Activated CD4-positive, alpha-beta T cell treated with anti-CD3 and anti-CD28 coated beads for 36 hours (primary cell): Measurements from ENCODE around the gene FKBP5. TPM values are rescaled to one million over a fixed set of nuclear protein-coding genes. Genes with fewer than 3 reads are reported as not detected.
A peak's percentile ranks its signal among the peaks of the same experiment; 100 is the strongest.

Experiments
- ATAC-seq: fragments of 200-7000 bp; cut with Tn5 transposase; one replicate; pipeline ENCODE4 v1.10.0; 2021; ENCODE audit warnings: mild to moderate bottlenecking, moderate library complexity
- CTCF ChIA-PET: fragments of 350-600 bp; sonication (Branson Sonifier 250); formaldehyde crosslinking; loops from one replicate; lab custom pipeline; 2021; ENCODE audit warnings: antibody characterized with exemption; lab: Charles Lee
- POLR2A ChIA-PET: fragments of 350-600 bp; sonication (Branson Sonifier 250); formaldehyde crosslinking; loops from one replicate; lab custom pipeline; 2021; ENCODE audit warnings: antibody characterized with exemption, inconsistent platforms; lab: Charles Lee
- DNase-seq: peaks from one replicate; pipeline ENCODE4 v3.0.0-alpha.2; 2020
- H3K27ac Mint-ChIP-seq: one replicate; pipeline ENCODE4 v1.8.0; 2021; ENCODE audit warnings: mixed read lengths
- H3K27me3 Mint-ChIP-seq: one replicate; pipeline ENCODE4 v1.8.0; 2021; ENCODE audit warnings: mixed read lengths
- H3K36me3 Mint-ChIP-seq: one replicate; pipeline ENCODE4 v1.8.0; 2021; ENCODE audit warnings: low read depth, mixed read lengths
- H3K4me1 Mint-ChIP-seq: one replicate; pipeline ENCODE4 v1.8.0; 2021; ENCODE audit warnings: mixed read lengths
- H3K4me3 Mint-ChIP-seq: one replicate; pipeline ENCODE4 v1.8.0; 2021; ENCODE audit warnings: mild to moderate bottlenecking, moderate library complexity, mixed read lengths
- H3K9me3 Mint-ChIP-seq: one replicate; pipeline ENCODE4 v1.8.0; 2021; ENCODE audit warnings: low read depth, mixed read lengths
- intact Hi-C, 2 experiments: fragments of 100-400 bp; cut with DNase I in 1 of 2; cut with micrococcal nuclease in 1 of 2; formaldehyde crosslinking; loops; one replicate each; pipeline versions ENCODE4 v1.14.2 to v1.15.1; 2022 to 2024; cut with DNase I, micrococcal nuclease
- total RNA-seq, 2 experiments: library from RNA; stranded (reverse); gene quantifications; one replicate each; pipeline ENCODE4 v1.2.3, GENCODE V29; 2021

The FKBP5 gene
- total RNA-seq, 2 experiments from 2014 or later = 140 to 141 TPM

DNA sequence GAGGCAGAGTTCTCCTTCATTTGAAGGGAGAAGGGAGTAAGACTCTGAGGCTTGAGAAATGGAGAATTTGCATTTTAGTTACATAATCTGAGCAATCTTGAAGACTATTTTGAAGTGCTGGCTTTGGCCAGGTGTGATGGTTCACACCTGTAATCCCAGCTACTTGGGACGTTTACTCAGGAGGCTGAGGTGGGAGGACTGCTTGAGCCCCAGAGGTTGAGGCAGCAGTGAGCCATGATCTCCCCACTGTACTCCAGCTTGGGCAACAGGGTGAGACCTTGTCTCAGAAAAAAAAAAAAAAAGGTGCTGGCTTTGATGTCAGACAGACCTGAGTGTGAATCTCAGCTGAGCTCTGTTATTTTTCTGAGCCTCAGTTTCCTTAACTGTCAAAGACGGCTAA is 35.8 kb upstream of the FKBP5 start:
- H3K4me1 Mint-ChIP-seq = peaks cover 82% of the 10 kb centered on the region
- no peak overlapping the region for H3K4me3 Mint-ChIP-seq
- intact Hi-C loops = no loop called here
- no peak for ATAC-seq
- no peaks in the 10 kb centered on the region for H3K27me3 Mint-ChIP-seq
- no peaks in the 10 kb centered on the region for H3K36me3 Mint-ChIP-seq
- ChIA-PET CTCF (interaction anchor here (1.2 kb wide), 1 partner anchor 56 kb away, joined by 3 read pairs; no protein-coding TSS in a partner anchor), POLR2A (no interaction called here)
- no peaks in the 10 kb centered on the region for H3K9me3 Mint-ChIP-seq
- no peak for DNase-seq
- no peak overlapping the region for H3K27ac Mint-ChIP-seq

DNA sequence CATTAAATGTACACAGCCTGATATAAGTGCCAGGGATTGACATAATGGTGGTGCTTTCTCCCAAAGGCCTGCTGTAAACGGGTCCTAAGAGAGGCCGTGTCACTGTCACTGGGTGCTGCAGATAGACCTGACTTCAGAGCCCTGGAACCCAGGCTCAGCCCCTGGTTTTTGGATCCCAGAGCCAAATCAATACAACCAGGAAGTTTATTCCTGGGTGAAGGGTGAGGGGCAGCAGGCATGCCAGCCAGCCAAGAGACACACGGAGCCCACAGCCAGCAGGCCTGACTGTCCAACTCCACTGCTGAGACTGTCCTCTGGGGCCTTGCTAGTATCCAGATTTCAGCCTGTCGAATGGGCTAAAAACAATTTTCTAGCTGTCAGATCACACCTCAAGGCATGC is 35.3 kb upstream of the FKBP5 start:
- no peaks in the 10 kb centered on the region for H3K36me3 Mint-ChIP-seq
- intact Hi-C loops = no loop called here
- DNase-seq (no peak), ATAC-seq (no peak)
- no peak overlapping the region for H3K4me3 Mint-ChIP-seq
- H3K9me3 Mint-ChIP-seq = no peaks in the 10 kb centered on the region
- ChIA-PET CTCF (interaction anchor here (1.2 kb wide), 1 partner anchor 56 kb away, joined by 3 read pairs; no protein-coding TSS in a partner anchor), POLR2A (no interaction called here)
- H3K27ac Mint-ChIP-seq = peak overlapping the region; percentile 4
- H3K4me1 Mint-ChIP-seq = peaks cover 82% of the 10 kb centered on the region
- H3K27me3 Mint-ChIP-seq = no peaks in the 10 kb centered on the region

DNA sequence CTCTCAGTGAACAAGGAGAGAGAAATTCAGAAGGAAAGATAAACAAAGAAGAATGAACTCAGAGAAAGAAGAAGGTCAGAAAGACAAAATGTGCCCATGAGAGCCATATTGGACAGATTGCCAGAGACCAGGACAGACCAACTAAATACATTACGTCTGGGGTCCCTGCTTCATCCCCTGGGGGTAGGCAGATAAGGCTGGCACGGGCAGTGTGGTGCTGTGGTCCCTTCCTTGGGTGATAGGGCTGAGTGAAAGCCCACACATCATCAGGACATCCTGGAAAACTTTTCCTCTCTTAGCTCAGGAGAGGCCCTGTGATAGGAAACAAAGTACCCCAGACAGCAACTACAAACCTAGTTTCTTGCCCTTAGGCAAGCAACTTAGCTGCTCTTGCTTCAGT is 34.9 kb upstream of the FKBP5 start:
- ChIA-PET CTCF (interaction anchor here (1.2 kb wide), 1 partner anchor 55 kb away, joined by 3 read pairs; no protein-coding TSS in a partner anchor), POLR2A (no interaction called here)
- no peak overlapping the region for H3K27ac Mint-ChIP-seq
- ATAC-seq (no peak), DNase-seq (no peak)
- no peaks in the 10 kb centered on the region for H3K27me3 Mint-ChIP-seq
- no peaks in the 10 kb centered on the region for H3K36me3 Mint-ChIP-seq
- intact Hi-C loops = no loop called here
- H3K9me3 Mint-ChIP-seq = no peaks in the 10 kb centered on the region
- H3K4me1 Mint-ChIP-seq = peaks cover 82% of the 10 kb centered on the region
- no peak overlapping the region for H3K4me3 Mint-ChIP-seq

DNA sequence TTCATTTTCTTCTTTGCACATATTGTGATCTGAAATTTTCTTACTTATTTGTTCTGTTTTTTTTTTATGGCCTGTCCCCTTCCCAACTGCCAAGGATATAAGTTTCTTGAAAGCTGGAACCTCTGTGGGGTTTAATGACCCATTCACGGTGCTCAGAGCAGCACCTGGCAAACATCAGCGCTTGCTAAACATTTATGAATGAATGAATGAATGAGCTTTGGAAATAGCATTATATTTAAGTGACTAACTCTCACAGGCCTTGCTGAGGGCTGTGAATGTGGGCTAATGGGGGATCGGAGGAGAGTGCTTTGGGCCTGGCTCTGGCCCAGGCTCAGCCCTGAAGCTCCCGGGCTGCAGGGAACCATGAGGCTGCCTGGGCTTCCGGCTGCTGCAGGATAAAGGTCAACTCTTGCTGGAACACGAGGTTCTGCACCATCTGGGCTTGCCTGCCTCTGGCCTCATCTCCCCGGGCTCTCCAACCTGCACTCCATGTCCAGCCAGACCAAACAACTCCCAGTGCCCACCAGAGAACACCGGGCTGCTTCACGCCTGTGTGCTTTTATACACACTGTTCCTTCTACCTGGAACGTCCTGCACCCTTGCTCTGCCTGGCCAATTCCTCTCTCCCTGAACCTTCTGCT is 33.5 kb upstream of the FKBP5 start:
- Mint-ChIP-seq H3K27me3 (no peaks in the 10 kb centered on the region), H3K9me3 (peaks cover 1% of the 10 kb centered on the region), H3K4me1 (peaks cover 86% of the 10 kb centered on the region), H3K36me3 (peaks cover 2% of the 10 kb centered on the region), H3K27ac (peak overlapping the region; percentile 55), H3K4me3 (no peak overlapping the region)
- intact Hi-C loops = no loop called here
- POLR2A ChIA-PET = no interaction called here
- CTCF ChIA-PET = interaction anchor here (0.7 to 1.1 kb wide), 3 partner anchors 14 to 18 kb away, joined by 3 to 4 read pairs (median 3); partner anchors contain the start of gene ARMC12
- no peak for ATAC-seq
- no peak for DNase-seq

DNA sequence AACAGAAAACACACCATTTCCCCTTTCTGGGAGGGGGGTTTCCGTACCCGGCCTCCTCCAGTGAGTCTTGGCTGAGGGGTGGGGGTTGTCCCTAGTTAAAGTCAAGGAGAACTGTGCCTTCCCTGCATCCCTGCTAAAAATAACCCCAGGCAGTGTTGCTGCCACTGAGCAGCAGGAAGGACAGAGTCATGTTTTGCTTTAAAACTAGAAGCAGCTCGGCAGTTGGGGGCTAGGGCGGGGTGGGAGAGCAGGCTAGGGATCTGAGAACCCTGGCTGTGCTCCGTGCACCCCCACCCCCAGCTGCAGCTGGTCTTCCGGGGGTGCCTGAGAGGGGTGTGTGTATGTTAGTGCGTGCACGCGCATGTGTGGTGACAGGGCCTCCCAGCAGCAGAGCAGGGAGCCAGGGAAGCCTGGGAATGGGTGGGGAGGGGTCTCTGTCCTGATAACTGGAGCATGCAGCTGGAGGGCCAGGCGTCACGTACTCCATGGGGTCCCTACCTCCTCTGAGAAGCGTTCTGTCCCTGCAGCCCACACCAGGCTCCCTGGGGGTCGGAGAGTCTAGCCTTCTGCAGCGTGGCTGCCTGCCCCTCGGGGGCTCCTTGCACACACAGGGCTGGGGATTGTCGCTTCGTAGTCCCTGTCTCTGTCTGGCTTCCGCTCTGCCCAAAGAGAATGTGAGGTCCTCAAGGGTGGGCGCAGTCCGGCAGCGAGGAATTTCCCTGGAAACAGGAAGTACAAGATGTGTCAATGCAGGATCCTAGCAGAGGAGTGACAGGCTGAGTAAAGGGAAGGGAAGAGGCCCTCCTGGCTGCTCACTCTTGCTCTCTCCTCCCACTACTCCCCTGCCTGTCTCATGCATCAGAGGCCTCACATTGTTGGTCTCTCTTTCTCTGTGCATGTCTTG is 31.4 kb upstream of the FKBP5 start:
- DNase-seq = peak; percentile 73
- H3K27me3 Mint-ChIP-seq = no peaks in the 10 kb centered on the region
- CTCF ChIA-PET = interaction anchor here (0.7 to 4.0 kb wide), 5 partner anchors 10 to 109 kb away, joined by 3 to 16 read pairs (median 5); partner anchors contain the start of gene ARMC12
- intact Hi-C loops = loop anchor here (1.0 to 10.0 kb wide), 7 partner anchors 8 to 1045 kb away; no protein-coding TSS in a partner anchor
- POLR2A ChIA-PET = interaction anchor here (0.6 to 1.6 kb wide), 4 partner anchors 8 to 58 kb away, joined by 3 to 8 read pairs (median 5); no protein-coding TSS in a partner anchor
- H3K27ac Mint-ChIP-seq = peak overlapping the region; percentile 90
- H3K4me1 Mint-ChIP-seq = peaks cover 81% of the 10 kb centered on the region
- peak overlapping the region; percentile 75 for H3K4me3 Mint-ChIP-seq
- peaks cover 4% of the 10 kb centered on the region for H3K36me3 Mint-ChIP-seq
- ATAC-seq = peak; percentile 54
- peaks cover 2% of the 10 kb centered on the region for H3K9me3 Mint-ChIP-seq

DNA sequence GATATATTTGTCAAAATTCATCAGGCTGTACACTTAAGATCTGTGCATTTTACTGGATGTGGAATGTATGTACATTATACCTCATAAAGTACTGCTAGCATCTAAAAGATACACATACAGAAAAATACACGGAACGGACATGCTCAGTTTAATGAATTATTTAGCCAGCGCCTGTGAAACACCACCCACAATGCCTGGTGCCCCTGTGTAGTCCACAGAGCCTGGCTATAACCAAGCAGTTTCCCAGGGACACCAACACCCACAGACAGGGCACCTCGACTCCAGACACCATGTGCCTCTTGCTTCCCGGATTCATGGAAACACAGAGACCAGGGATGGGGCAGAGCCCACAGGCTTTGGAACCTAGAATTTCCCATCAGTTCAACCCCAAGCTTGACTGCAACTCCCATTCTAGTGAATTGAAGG is 30.7 kb upstream of the FKBP5 start:
- Mint-ChIP-seq H3K4me3 (peak overlapping the region; percentile 75), H3K27ac (peak overlapping the region; percentile 90), H3K27me3 (no peaks in the 10 kb centered on the region), H3K36me3 (peaks cover 4% of the 10 kb centered on the region), H3K4me1 (peaks cover 74% of the 10 kb centered on the region), H3K9me3 (peaks cover 2% of the 10 kb centered on the region)
- POLR2A ChIA-PET = interaction anchor here (1.2 to 1.6 kb wide), 3 partner anchors 9 to 13 kb away, joined by 3 to 8 read pairs (median 6); no protein-coding TSS in a partner anchor
- ATAC-seq (peak; percentile 28), DNase-seq (peak; percentile 39)
- intact Hi-C loops = loop anchor here (1.0 to 10.0 kb wide), 7 partner anchors 9 to 1045 kb away; no protein-coding TSS in a partner anchor
- CTCF ChIA-PET = interaction anchor here (1.0 to 4.0 kb wide), 4 partner anchors 9 to 32 kb away, joined by 4 to 16 read pairs (median 5); partner anchors contain the start of gene ARMC12

DNA sequence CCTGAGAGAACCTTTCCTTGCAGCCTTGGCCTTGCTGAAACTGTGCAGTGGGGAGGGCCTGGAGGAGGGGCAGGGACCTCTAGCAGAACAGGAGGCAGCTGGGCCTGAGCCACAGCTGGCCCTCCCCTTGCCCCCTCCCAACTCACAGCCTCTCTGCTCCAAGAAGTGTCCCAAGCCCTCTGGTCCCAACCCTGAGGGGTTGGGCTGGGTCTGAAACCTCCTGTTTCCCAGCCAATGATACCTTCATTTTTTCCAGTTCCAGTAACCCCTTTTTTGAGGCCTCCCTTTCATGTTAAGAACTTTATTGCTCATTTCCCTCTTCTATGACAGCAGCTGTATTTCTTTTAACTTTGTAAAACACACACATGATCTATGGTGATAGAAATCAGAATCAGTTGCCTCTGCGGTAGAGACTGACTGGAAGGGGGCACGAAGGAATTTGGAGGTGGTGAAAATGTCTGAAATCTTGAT is 30.2 kb upstream of the FKBP5 start:
- Mint-ChIP-seq H3K27me3 (no peaks in the 10 kb centered on the region), H3K4me1 (peaks cover 70% of the 10 kb centered on the region), H3K4me3 (peak overlapping the region; percentile 75), H3K27ac (peak overlapping the region; percentile 90), H3K36me3 (peaks cover 4% of the 10 kb centered on the region), H3K9me3 (peaks cover 2% of the 10 kb centered on the region)
- ChIA-PET POLR2A (interaction anchor here (0.5 to 1.6 kb wide), 4 partner anchors 8 to 13 kb away, joined by 3 to 8 read pairs (median 3); no protein-coding TSS in a partner anchor), CTCF (interaction anchor here (0.8 to 4.0 kb wide), 8 partner anchors 9 to 839 kb away, joined by 3 to 16 read pairs (median 4); partner anchors contain the start of gene ARMC12)
- DNase-seq (peak; percentile 72), ATAC-seq (peak; percentile 70)
- intact Hi-C loops = loop anchor here (1.0 to 10.0 kb wide), 7 partner anchors 9 to 1044 kb away; no protein-coding TSS in a partner anchor

DNA sequence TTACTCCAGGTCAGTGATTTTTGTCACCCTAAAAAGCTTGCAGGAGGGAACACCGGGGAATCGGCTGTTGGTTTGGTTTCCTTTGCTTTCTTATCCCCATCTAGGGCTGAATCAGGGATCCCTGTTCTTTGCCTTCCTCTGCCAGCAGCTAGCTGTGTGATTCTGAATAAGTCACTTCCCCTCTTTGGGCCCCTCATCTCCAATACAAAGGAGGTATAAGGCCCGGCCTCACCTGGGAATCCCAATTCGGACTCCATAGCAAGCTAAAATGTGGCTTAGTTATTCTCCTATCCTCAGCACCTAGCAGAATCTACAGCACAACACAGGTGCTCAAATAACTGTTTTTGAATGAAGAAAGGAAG is 29.6 kb upstream of the FKBP5 start:
- ATAC-seq (peak; percentile 0), DNase-seq (no peak)
- peak overlapping the region; percentile 90 for H3K27ac Mint-ChIP-seq
- H3K4me1 Mint-ChIP-seq = peaks cover 70% of the 10 kb centered on the region
- ChIA-PET CTCF (interaction anchor here (0.6 to 4.0 kb wide), 9 partner anchors 12 to 839 kb away, joined by 3 to 16 read pairs (median 4); partner anchors contain the start of gene ARMC12), POLR2A (interaction anchor here (0.9 kb wide), 1 partner anchor 9 kb away, joined by 3 read pairs; no protein-coding TSS in a partner anchor)
- peaks cover 2% of the 10 kb centered on the region for H3K9me3 Mint-ChIP-seq
- H3K36me3 Mint-ChIP-seq = peaks cover 4% of the 10 kb centered on the region
- intact Hi-C loops = loop anchor here (2.0 to 10.0 kb wide), 3 partner anchors 14 to 1044 kb away; no protein-coding TSS in a partner anchor
- H3K4me3 Mint-ChIP-seq = peak overlapping the region; percentile 75
- no peaks in the 10 kb centered on the region for H3K27me3 Mint-ChIP-seq

DNA sequence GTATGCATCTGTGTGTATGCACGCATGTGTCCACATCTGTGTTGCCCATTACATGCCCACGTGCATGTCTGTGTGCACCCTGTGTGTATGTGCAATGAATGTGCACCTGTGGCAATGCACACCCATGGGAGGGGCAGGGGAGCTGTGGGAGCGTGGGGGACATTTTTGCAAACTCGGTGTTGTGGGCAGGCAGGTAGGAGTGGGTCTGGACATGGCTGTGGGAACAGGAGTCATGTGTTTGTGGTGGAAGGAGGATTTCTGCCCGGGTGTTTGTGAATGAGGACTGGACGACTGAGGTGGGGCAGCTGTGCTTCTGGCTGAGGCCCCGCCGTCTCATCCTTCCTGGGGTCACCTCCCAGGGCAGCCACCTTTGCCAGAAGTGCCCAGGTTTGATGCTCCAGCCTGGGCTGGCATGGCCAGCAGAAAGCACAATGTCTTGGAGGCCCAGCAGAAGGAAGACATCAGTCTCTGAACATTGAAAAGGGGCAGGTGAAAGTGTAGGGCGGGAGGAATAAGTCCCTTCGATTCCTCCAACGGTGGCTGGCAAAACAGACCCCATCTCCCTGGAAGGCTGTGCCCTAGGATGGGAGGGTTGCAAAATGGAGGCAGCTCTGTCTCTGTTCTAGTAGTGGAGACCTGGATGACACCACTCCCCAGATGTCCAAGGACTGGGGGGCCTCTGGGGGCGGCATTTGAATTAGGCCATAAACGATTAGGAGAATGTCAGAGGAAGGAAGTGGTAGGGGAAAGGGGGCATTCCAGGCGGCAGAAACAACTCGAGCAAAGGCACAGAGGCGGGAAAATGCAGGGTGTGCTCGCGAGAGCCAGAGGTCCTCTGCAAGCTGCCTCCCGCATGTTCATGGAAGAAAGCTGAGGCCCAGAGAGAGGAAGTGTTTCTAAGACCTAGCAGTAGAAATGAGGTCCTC is 29.0 kb upstream of the FKBP5 start:
- peak overlapping the region; percentile 75 for H3K4me3 Mint-ChIP-seq
- intact Hi-C loops = loop anchor here (2.0 to 10.0 kb wide), 3 partner anchors 15 to 1043 kb away; no protein-coding TSS in a partner anchor
- DNase-seq = peak; percentile 32

More for the DNA sequence above, 29.0 kb upstream of the FKBP5 start:
- ChIA-PET POLR2A (interaction anchor here (0.6 to 0.9 kb wide), 4 partner anchors 10 to 1332 kb away, joined by 3 to 4 read pairs (median 3); no protein-coding TSS in a partner anchor), CTCF (interaction anchor here (0.6 to 4.0 kb wide), 9 partner anchors 11 to 93 kb away, joined by 3 to 16 read pairs (median 4); partner anchors contain the start of gene ARMC12)
- H3K36me3 Mint-ChIP-seq = peaks cover 4% of the 10 kb centered on the region
- no peak for ATAC-seq
- no peaks in the 10 kb centered on the region for H3K27me3 Mint-ChIP-seq
- peak overlapping the region; percentile 90 for H3K27ac Mint-ChIP-seq
- H3K4me1 Mint-ChIP-seq = peaks cover 73% of the 10 kb centered on the region
- peaks cover 2% of the 10 kb centered on the region for H3K9me3 Mint-ChIP-seq
